HEK293 (cell line): Measurements from ENCODE around the gene EIF4EBP3.

Experiments used
- GLIS1 ChIP-seq: fragments of 450-650 bp; formaldehyde crosslinking; IDR thresholded peaks from 2 replicates; pipeline ENCODE4 v1.5.1; 2016; ENCODE audit warnings: missing biosample characterization, missing genetic modification characterization
- GLIS2 ChIP-seq: fragments of 450-650 bp; formaldehyde crosslinking; IDR thresholded peaks from 2 replicates; pipeline ENCODE4 v1.5.1; 2016; ENCODE audit warnings: missing biosample characterization, missing genetic modification characterization
- INSM2 ChIP-seq: fragments of 450-650 bp; formaldehyde crosslinking; IDR thresholded peaks from 2 replicates; pipeline ENCODE4 v1.5.1; 2016; ENCODE audit warnings: missing biosample characterization, missing genetic modification characterization
- OVOL3 ChIP-seq: fragments of 450-650 bp; formaldehyde crosslinking; IDR thresholded peaks from 2 replicates; pipeline ENCODE4 v1.5.1; 2016; ENCODE audit warnings: missing biosample characterization, missing genetic modification characterization
- PRDM10 ChIP-seq: fragments of 450-650 bp; formaldehyde crosslinking; IDR thresholded peaks from 2 replicates; pipeline ENCODE4 v1.5.1; 2016; ENCODE audit warnings: missing biosample characterization, missing genetic modification characterization
- SP3 ChIP-seq: fragments of 450-650 bp; formaldehyde crosslinking; IDR thresholded peaks from 2 replicates; pipeline ENCODE4 v1.5.1; 2016; ENCODE audit warnings: missing biosample characterization, missing genetic modification characterization
- YY2 ChIP-seq: fragments of 450-650 bp; formaldehyde crosslinking; IDR thresholded peaks from 2 replicates; pipeline ENCODE4 v1.5.1; 2016; ENCODE audit warnings: missing biosample characterization, missing genetic modification characterization
- ZBTB11 ChIP-seq: fragments of 450-650 bp; formaldehyde crosslinking; conservative IDR thresholded peaks from 2 replicates; pipeline ENCODE4 v1.5.1; 2016; ENCODE audit warnings: low read depth, missing biosample characterization, missing genetic modification characterization
- ZBTB21 ChIP-seq: fragments of 450-650 bp; formaldehyde crosslinking; IDR thresholded peaks from 2 replicates; pipeline ENCODE4 v1.5.1; 2017; ENCODE audit warnings: missing biosample characterization, missing genetic modification characterization
- ZBTB44 ChIP-seq: fragments of 450-650 bp; IDR thresholded peaks from 2 replicates; pipeline ENCODE4 v1.5.1; 2018; ENCODE audit warnings: missing biosample characterization, mild to moderate bottlenecking, missing genetic modification characterization
- ZBTB48 ChIP-seq: fragments of 450-650 bp; formaldehyde crosslinking; IDR thresholded peaks from 2 replicates; pipeline ENCODE4 v1.5.1; 2016; ENCODE audit warnings: missing biosample characterization, missing genetic modification characterization
- ZNF132 ChIP-seq: fragments of 450-650 bp; formaldehyde crosslinking; IDR thresholded peaks from 2 replicates; pipeline ENCODE4 v1.5.1; 2017; ENCODE audit warnings: missing biosample characterization, missing genetic modification characterization, borderline replicate concordance
- ZNF155 ChIP-seq: fragments of 450-650 bp; formaldehyde crosslinking; IDR thresholded peaks from 2 replicates; pipeline ENCODE4 v1.5.1; 2016; ENCODE audit warnings: missing biosample characterization, missing genetic modification characterization
- ZNF449 ChIP-seq: fragments of 450-650 bp; formaldehyde crosslinking; IDR thresholded peaks from 2 replicates; pipeline ENCODE4 v1.5.1; 2017; ENCODE audit warnings: missing biosample characterization, mild to moderate bottlenecking, missing genetic modification characterization, moderate library complexity
- ZNF48 ChIP-seq: fragments of 450-650 bp; formaldehyde crosslinking; IDR thresholded peaks from 2 replicates; pipeline ENCODE4 v1.5.1; 2016; ENCODE audit warnings: missing biosample characterization, missing genetic modification characterization
- ZNF488 ChIP-seq: fragments of 450-650 bp; formaldehyde crosslinking; IDR thresholded peaks from 2 replicates; pipeline ENCODE4 v1.5.1; 2016; ENCODE audit warnings: missing biosample characterization, missing genetic modification characterization
- ZNF501 ChIP-seq: fragments of 450-650 bp; formaldehyde crosslinking; IDR thresholded peaks from 2 replicates; pipeline ENCODE4 v1.5.1; 2016; ENCODE audit warnings: missing biosample characterization, missing genetic modification characterization
- ZNF518A ChIP-seq: fragments of 450-650 bp; formaldehyde crosslinking; conservative IDR thresholded peaks from 2 replicates; pipeline ENCODE4 v1.5.1; 2016; ENCODE audit warnings: low read depth, missing biosample characterization, missing genetic modification characterization
- ZNF660 ChIP-seq: fragments of 450-650 bp; IDR thresholded peaks from 2 replicates; pipeline ENCODE4 v1.5.1; 2018; ENCODE audit warnings: missing biosample characterization, mild to moderate bottlenecking, missing genetic modification characterization
- ZNF843 ChIP-seq: fragments of 450-650 bp; formaldehyde crosslinking; IDR thresholded peaks from 2 replicates; pipeline ENCODE4 v1.5.1; 2016; ENCODE audit warnings: missing biosample characterization, missing genetic modification characterization
- ZXDB ChIP-seq: fragments of 450-650 bp; formaldehyde crosslinking; IDR thresholded peaks from 2 replicates; pipeline ENCODE4 v1.5.1; 2016; ENCODE audit warnings: missing biosample characterization, missing genetic modification characterization

Gene EIF4EBP3

GRCh38 chr5:140557136-140557805, 9.8 kb downstream of the EIF4EBP3 start, which contains the start of gene SRA1 (continued):
- peak; percentile 79 for TF ChIP-seq INSM2 (tag by site-specific recombination)
- peak; percentile 79 for TF ChIP-seq SP3
- TF ChIP-seq ZNF155 (tag by site-specific recombination) = no peak
- TF ChIP-seq ZBTB44 = no peak
- peak; percentile 93 for TF ChIP-seq ZNF501 (tag by site-specific recombination)
- TF ChIP-seq ZBTB11 (tag by site-specific recombination) = peak; percentile 93
- peak; percentile 54; the same call in 1 of the 2 replicates for TF ChIP-seq GLIS2
- TF ChIP-seq ZNF518A = peak; percentile 78
- TF ChIP-seq ZNF488 (tag by site-specific recombination) = no peak
- no peak; the same call in 1 of the 2 replicates for TF ChIP-seq GLIS1 (tag by site-specific recombination)
- peak; percentile 76 for TF ChIP-seq YY2 (tag by site-specific recombination)
- no peak for TF ChIP-seq ZNF48 (tag by site-specific recombination)
- TF ChIP-seq ZNF843 (tag by site-specific recombination) = 0 out of 2 replicates have a peak, but pooled peaks have one; percentile 51
- TF ChIP-seq ZNF660 (tag by site-specific recombination) = peak; percentile 72
- peak; percentile 39; the same call in 1 of the 2 replicates for TF ChIP-seq PRDM10 (tag by site-specific recombination)
- no peak for TF ChIP-seq ZNF132 (tag by site-specific recombination)
- peak; percentile 93 for TF ChIP-seq ZXDB
- TF ChIP-seq ZBTB48 = peak; percentile 71
- TF ChIP-seq OVOL3 (tag by site-specific recombination) = no peak
- 0 out of 2 replicates have a peak, but pooled peaks have one; percentile 10 for TF ChIP-seq ZNF449 (tag by site-specific recombination)
- TF ChIP-seq ZBTB21 (tag by site-specific recombination) = peak; percentile 49; the same call in 1 of the 2 replicates
